HG03097 (cell line): ENCODE data around the gene DNAJC15.

ENCODE experiments used
- ATAC-seq: cut with Tn5 transposase; IDR thresholded peaks from one replicate; pipeline ENCODE4 v1.9.1; 2021; ENCODE audit not compliant: unreplicated experiment, low FRiP score

The DNAJC15 gene

GRCh38 chr13:43080199-43080598 is 56.8 kb downstream of the DNAJC15 start:
- no peak for ATAC-seq

DNA sequence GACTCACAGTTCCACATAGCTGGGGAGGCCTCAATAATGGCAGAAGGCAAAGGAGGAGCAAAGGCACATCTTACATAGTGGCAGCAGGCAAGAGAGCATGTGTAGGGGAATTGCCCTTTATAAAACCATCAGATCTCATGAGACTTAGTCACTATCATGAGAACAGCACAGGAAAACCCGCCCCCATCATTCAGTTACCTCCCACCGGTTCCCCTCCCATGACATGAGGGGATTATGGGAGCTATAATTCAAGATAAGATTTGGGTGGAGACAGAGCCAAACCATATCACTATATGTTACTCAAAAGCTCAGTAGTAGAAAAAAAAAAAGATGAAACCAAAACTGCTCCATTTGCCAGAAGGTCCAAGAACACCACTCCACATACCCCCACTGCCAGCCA is 58.5 kb downstream of the DNAJC15 start:
- no peak for ATAC-seq

DNA sequence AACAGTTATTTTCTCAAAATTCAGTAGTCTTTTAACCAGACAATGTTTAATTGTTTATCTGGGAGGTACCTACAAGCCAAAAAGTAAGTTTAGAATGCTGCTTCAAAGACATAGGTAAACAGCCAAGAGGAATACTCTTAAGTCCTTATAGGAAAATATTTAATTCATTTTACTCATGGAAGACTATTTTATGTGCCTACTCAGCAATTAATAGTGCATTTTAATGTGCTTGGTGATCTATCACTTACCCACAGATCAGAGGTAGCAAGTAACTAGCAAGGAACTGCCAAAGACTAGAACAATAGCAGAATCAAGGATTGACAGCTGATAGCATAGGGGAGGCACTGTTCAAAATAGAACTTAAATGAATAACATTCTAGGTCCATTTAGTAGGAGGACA is 60.4 kb downstream of the DNAJC15 start:
- ATAC-seq: no peak

- no peak for ATAC-seq
Observed at GRCh38 chr13:43085545-43085944, 62.2 kb downstream of the DNAJC15 start.

DNA sequence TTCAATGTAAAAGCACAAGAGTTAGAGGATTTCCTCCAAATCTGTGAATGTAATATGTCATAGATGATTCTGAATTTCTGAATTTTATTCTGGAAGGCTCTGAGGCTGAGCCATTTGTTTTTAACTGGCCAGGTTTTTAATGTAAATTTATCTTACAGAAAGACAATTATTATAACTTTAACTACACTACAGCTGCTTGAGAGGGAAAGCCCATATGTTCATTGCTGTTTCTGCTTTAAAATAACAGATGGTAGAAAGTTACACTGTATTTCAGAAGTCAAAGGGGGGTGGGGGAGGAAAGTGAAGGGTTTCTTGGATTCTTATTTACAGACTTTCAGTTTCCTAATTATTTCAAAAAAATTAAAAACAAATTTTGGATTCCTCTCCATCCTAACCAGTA is 62.8 kb downstream of the DNAJC15 start:
- no peak for ATAC-seq

DNA sequence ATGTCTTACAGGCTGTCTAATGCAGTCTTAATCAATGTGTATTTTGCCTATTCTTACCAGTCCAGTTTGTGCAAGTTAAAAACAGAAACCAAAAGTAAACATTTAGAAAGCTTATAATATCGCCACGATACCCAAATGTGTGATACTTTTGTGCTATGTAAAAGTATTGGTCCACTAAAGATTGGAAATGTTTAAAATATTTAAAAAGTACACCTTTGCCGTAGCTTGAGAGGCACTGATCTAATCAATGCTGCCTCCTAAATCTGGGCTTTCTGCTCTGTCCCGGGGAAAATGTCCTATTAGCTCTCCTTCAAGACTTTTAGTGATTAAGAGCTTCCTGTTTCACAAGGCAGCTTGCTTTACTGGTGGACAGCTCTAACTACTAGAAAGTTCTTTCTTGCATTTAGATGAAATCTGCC is 64.7 kb downstream of the DNAJC15 start:
- no peak for ATAC-seq

DNA sequence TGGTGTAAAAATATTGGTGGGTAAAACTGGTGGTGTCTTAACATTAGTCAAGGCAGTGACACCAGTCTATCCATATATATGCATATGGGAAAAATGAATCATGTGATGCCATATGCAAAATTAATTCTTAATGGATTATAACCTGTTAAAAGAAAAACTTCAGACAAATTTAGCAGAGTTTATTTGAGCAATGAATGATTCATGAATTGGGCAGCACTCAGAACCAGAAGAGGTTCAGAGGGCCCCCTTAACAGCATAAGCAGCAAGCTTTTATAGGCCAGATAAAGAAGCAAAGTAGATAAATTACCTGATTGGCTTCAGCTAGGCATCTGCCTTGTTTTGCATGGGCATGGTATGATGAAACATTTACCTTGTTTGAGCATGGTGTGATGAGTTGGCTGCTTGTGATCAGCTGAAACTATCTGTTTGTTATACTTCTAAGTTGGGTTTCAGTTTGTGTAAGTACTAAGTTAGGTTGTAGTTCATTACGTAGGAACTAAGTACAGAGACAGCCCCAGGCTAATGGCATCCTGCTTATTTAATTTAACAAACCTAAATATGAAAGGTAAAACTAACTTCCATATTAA is 66.6 kb downstream of the DNAJC15 start:
- no peak for ATAC-seq

DNA sequence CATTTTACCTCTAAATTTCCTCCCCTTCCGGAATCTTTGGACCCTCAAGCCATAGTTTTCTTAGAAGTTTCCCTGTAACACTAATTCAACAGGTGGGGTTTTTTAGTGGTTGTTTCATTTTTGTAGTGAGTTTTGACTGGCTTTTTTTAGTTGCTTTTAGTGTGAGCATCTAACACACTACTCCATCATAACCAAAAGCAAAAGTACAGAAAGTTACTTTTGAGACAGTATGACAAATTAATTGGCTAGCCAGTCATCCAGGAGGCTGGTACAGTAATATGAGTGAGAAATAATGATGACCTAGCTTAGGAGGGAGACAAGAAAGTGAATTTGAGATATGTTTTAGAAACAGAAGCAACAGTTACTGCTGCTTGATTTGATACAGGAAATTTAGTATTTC is 71.5 kb downstream of the DNAJC15 start:
- ATAC-seq: peak; percentile 72

- no peak for ATAC-seq
Observed at GRCh38 chr13:43095771-43096719, 72.7 kb downstream of the DNAJC15 start.

GRCh38 chr13:43100667-43101066 is 77.3 kb downstream of the DNAJC15 start:
- ATAC-seq: no peak

DNA sequence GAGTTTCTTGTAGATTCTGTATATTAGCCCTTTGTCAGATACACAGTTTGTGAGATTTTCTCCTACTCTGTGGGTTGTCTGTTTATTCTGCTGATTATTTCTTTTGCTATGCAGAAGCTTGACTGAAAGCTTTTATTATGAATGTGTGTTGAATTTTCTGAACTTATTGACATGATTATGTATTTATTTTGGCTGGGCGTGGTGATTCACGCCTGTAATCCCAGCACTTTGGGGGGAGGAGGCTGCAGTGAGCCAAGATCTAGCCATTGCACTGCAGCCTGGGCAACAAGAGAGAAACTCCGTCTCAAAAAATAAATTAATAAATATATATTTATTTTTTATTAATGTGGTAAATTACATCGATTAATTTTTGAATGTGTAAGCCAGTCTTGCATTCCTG is 78.9 kb downstream of the DNAJC15 start:
- ATAC-seq: no peak

- ATAC-seq: no peak
Observed at GRCh38 chr13:43107780-43108179, 84.4 kb downstream of the DNAJC15 start.

- ATAC-seq: no peak
Observed at GRCh38 chr13:43110036-43110435, 86.7 kb downstream of the DNAJC15 start.

- ATAC-seq: no peak
Observed at GRCh38 chr13:43110658-43111057, 87.3 kb downstream of the DNAJC15 start.

DNA sequence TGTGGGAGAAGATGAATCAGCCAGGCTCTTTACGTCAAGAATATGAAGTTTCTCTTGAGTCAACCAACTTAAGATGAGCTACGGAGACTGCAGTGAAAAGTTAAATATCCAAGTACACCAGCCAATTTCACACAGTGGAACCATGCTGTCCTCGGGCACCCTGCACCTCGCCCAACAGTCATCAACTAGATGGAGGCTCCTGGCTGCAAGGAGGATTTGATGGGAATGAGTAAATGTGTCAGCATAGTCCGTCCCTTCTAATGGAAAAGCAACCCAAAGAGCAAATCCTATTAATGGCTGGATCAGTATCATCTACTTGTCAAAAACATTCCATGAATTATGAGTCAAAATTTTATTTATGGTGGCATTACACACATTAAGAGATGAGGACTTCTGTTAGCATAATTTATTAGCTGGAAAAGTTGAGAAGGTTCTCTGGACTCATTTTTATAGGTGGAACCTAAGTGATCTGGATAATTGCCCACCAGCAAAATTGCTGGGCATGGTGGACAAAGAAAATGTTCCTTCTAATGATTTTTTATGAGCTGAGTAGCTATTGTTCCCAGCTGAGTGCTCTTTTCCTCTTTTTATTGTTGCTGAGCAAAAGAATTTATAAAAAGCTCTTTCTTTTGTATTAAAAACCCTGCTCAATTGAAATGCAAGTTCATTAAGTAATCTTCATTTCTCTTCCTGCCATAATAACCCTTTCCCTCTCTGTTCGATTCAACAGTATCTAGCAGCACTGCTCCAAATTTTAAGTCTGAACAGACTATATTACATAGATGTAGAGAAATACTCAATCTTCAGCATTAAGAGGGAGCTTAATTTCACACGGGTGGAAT is 88.4 kb downstream of the DNAJC15 start:
- no peak for ATAC-seq

GRCh38 chr13:43113603-43114002 is 90.2 kb downstream of the DNAJC15 start:
- no peak for ATAC-seq

- no peak for ATAC-seq
Observed at GRCh38 chr13:43114504-43114903, 91.1 kb downstream of the DNAJC15 start.

GRCh38 chr13:43115141-43115540 is 91.8 kb downstream of the DNAJC15 start:
- ATAC-seq: no peak

DNA sequence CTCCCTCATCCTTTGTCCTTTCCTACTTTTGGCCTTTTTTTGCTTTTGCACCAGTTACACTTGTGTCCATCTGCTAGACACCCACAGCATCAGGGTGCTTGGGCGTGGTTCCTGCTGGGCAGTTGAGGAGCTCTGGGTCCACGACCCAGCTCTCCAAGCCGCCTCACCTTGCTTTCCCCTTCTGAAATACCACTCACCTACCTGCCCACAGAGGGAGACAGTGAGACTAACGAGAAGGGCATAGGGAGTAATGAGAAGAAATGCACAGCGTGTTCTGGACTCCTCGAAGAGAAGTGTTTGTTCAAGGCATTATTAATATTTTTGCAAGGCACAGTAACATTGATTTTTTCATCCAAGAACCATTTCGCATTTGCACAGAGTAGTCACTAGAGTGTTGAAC is 92.9 kb downstream of the DNAJC15 start:
- no peak for ATAC-seq

DNA sequence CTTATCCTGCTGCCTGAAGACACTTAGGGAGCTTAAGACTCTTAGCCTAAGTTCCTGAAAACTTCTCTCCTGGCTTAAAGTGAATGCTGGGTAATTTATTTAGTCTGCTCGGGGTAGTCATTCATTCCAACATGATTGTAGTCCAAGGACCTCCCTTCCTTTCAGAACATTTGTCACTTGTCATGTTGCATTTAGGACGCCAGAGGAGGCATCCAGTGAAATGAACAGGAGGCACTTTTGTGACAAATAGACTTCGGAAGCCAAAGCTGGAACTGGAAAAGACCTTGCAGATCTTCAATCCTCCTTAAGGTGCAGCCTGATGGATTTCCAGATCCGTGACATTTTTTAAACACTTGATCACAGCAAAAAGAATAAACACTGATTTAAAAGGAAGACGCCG is 95.1 kb downstream of the DNAJC15 start:
- ATAC-seq: no peak

DNA sequence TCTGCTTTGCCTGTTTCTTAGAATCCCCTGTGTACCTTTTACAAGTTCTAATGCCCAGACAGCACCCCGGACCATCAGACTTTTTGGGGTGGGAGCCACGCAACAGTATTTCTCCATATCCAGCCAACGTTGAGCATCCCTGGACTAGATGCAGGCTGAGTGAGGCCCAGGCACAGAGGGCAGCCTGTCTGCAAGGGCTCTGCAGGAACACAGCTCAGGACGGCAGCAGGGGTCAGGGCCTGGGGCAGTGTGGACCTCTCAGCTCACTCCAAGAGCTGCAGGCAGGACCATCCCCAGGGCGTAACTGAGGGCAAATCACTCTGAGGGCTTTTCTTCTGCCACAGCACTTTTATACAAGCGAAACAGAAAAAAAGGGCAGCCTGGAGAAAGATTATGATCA is 95.8 kb downstream of the DNAJC15 start:
- no peak for ATAC-seq
